GM23248 (cell line): Measurements from ENCODE around the gene CBFA2T3. TPM values are rescaled to one million over a fixed set of nuclear protein-coding genes. Genes with fewer than 3 reads are reported as not detected.
"Not testable (repeated sequence)": the region's sequence is repeated elsewhere in the genome, so short reads cannot be mapped to it uniquely, and the experiment has no call there.

Experiments used
- DNase-seq: peaks from one replicate; pipeline ENCODE4 v3.0.0-alpha.2; 2015
- H2AFZ ChIP-seq: fragments of 200-600 bp; sonication (generic); 2 replicates; pipeline ENCODE4 v1.6.1; 2016; ENCODE audit warnings: antibody characterized with exemption
- H3F3A ChIP-seq: fragments of 200-600 bp; sonication (generic); 2 replicates; pipeline ENCODE4 v1.6.1; 2016; ENCODE audit warnings: mild to moderate bottlenecking, antibody characterized with exemption, mixed run types; ENCODE audit not compliant: insufficient read depth
- H3K27ac ChIP-seq: fragments of 200-600 bp; sonication (generic); 2 replicates; pipeline ENCODE4 v1.5.1; 2016; ENCODE audit warnings: mild to moderate bottlenecking
- H3K27me3 ChIP-seq: fragments of 200-600 bp; sonication (generic); replicated peaks from 2 replicates; pipeline ENCODE4 v1.6.1; 2016; ENCODE audit warnings: mild to moderate bottlenecking; ENCODE audit not compliant: insufficient read depth
- H3K36me3 ChIP-seq: fragments of 200-600 bp; sonication (generic); 2 replicates; pipeline ENCODE4 v1.6.1; 2016; ENCODE audit warnings: low read depth, mild to moderate bottlenecking
- H3K4me1 ChIP-seq: fragments of 200-600 bp; sonication (generic); 2 replicates; pipeline ENCODE4 v1.6.1; 2016; ENCODE audit warnings: mild to moderate bottlenecking; ENCODE audit not compliant: insufficient read depth
- H3K4me2 ChIP-seq: fragments of 200-600 bp; sonication (generic); one replicate; pipeline ENCODE4 v1.6.1; 2016; ENCODE audit warnings: mild to moderate bottlenecking; ENCODE audit not compliant: unreplicated experiment
- H3K4me3 ChIP-seq: fragments of 200-600 bp; sonication (generic); 2 replicates; pipeline ENCODE4 v1.5.1; 2016; ENCODE audit warnings: mild to moderate bottlenecking
- H3K79me2 ChIP-seq: fragments of 200-600 bp; sonication (generic); 2 replicates; pipeline ENCODE4 v1.6.1; 2016; ENCODE audit warnings: mild to moderate bottlenecking; ENCODE audit not compliant: insufficient read depth
- H3K9ac ChIP-seq: fragments of 200-600 bp; sonication (generic); 2 replicates; pipeline ENCODE4 v1.6.1; 2016; ENCODE audit warnings: mild to moderate bottlenecking
- H3K9me2 ChIP-seq: fragments of 200-600 bp; sonication (generic); 2 replicates; pipeline ENCODE4 v1.6.1; 2016; ENCODE audit warnings: mixed run types, mild to moderate bottlenecking, moderate library complexity; ENCODE audit not compliant: insufficient read depth
- H3K9me3 ChIP-seq: fragments of 200-600 bp; sonication (generic); one replicate; pipeline ENCODE4 v1.6.1; 2017; ENCODE audit warnings: low read depth
- H4K20me1 ChIP-seq: fragments of 200-600 bp; sonication (generic); 2 replicates; pipeline ENCODE4 v1.6.0; 2016; ENCODE audit not compliant: insufficient read depth
- EZH2 ChIP-seq: fragments of 200-600 bp; sonication (generic); IDR thresholded peaks from 2 replicates; pipeline ENCODE4 v1.6.1; 2018; ENCODE audit warnings: antibody characterized with exemption, mild to moderate bottlenecking; ENCODE audit not compliant: insufficient read depth, poor library complexity, severe bottlenecking
- EZH2phosphoT487 ChIP-seq: fragments of 200-600 bp; sonication (generic); IDR thresholded peaks from 2 replicates; pipeline ENCODE4 v1.6.1; 2018; ENCODE audit warnings: antibody characterized with exemption, moderate library complexity, mild to moderate bottlenecking, low read depth; ENCODE audit not compliant: insufficient read depth
- WGBS, 2 experiments: methylation state at CpG; one replicate each; pipeline ENCODE4 v1.1.6; 2015 to 2017; ENCODE audit warnings: low lambda C conversion rate in 2 of 2, low coverage in 1 of 2; ENCODE audit errors: missing lambda C conversion rate in 2 of 2; 5-methylcytosine and 5-hydroxymethylcytosine counted together
- in situ Hi-C: fragments of 300-500 bp; cut with MboI; formaldehyde crosslinking; loops from 2 replicates; pipeline ENCODE4 v1.15.0; 2020
- polyA plus RNA-seq: library from polyadenylated mRNA; unstranded; fragments of >200 nt; fragmentation: Nextera tagmentation; extraction: Ambion mirVana; gene quantifications from 2 replicates; pipeline ENCODE4 v1.2.1, GENCODE V29; 2016
- total RNA-seq: library from RNA; depleted of rRNA; stranded (reverse); fragments of >200 nt; shearing (Covaris generic); gene quantifications from 2 replicates; pipeline ENCODE4 v1.2.3, GENCODE V29; 2014

The CBFA2T3 gene
- total and polyA plus RNA-seq, 2 experiments from 2014 or later: not detected

DNA sequence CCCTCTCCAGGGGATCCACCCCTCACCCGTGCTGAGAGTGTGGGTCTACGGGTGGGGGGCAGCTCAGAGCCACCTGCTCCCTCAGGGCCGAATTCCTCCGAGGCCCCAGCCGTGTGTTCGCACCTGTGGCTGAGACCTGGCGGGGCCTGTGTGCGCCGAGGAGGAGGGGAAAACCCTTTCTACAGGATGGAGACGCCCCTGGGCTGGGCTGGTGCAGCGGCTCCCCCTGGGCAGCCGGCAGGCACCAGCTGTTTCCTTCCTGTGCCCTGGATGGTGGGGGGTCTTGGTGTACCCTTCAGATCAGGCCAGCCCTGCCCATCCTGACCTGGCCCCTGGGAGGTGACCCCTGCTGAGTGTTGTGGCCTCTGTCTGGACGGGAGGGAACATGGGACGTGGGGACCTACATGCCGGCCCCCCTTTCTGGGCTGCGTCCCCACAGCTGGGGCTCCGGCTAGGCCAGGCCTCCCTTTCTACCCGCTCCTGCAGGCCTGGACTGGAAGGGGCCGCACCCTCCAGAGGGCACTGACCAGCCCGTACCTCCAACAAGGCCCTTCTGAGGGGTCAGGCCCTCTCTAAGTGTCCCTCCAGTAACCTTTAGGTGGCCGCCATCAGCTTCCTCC is 82.2 kb downstream of the CBFA2T3 start:
- Histone ChIP-seq H2AFZ (no peak overlapping the region), H3K9me2 (no peaks in the 10 kb centered on the region), H3K4me2 (no peak overlapping the region), H4K20me1 (no peaks in the 10 kb centered on the region), H3F3A (no peaks in the 10 kb centered on the region), H3K9me3 (no peaks in the 10 kb centered on the region), H3K9ac (no peak overlapping the region), H3K4me3 (no peak overlapping the region), H3K27ac (no peak overlapping the region), H3K79me2 (no peaks in the 10 kb centered on the region), H3K36me3 (no peaks in the 10 kb centered on the region), H3K27me3 (no peaks in the 10 kb centered on the region), H3K4me1 (no peaks in the 10 kb centered on the region)
- 77 to 80% methylated on average over 21 of the region's 21 CpGs for WGBS, 2 experiments
- no peak for DNase-seq
- in situ Hi-C loops: no loop called here
- TF ChIP-seq EZH2phosphoT487 (no peak), EZH2 (no peak)

DNA sequence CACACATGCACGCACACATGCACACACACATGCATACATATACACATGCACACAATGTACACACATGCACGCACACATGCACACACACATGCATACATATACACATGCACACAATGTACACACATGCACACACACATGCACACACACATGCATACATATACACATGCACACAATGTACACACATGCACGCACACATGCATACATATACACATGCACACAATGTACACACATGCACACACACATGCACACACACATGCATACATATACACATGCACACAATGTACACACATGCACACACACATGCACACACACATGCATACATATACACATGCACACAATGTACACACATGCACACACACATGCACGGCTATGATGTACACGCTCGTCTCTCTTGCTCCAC is 82.7 kb downstream of the CBFA2T3 start:
- H3K9me2 ChIP-seq, H3K9me3 ChIP-seq, H3K9ac ChIP-seq, H2AFZ ChIP-seq, H3K27ac ChIP-seq, H4K20me1 ChIP-seq, H3K79me2 ChIP-seq, H3K4me3 ChIP-seq, DNase-seq, H3K4me2 ChIP-seq, H3K4me1 ChIP-seq, H3K36me3 ChIP-seq, H3F3A ChIP-seq, in situ Hi-C loops, H3K27me3 ChIP-seq: not testable (repeated sequence)
- WGBS, 2 experiments: 79 to 89% methylated on average over 3 to 6 of the region's 6 CpGs

DNA sequence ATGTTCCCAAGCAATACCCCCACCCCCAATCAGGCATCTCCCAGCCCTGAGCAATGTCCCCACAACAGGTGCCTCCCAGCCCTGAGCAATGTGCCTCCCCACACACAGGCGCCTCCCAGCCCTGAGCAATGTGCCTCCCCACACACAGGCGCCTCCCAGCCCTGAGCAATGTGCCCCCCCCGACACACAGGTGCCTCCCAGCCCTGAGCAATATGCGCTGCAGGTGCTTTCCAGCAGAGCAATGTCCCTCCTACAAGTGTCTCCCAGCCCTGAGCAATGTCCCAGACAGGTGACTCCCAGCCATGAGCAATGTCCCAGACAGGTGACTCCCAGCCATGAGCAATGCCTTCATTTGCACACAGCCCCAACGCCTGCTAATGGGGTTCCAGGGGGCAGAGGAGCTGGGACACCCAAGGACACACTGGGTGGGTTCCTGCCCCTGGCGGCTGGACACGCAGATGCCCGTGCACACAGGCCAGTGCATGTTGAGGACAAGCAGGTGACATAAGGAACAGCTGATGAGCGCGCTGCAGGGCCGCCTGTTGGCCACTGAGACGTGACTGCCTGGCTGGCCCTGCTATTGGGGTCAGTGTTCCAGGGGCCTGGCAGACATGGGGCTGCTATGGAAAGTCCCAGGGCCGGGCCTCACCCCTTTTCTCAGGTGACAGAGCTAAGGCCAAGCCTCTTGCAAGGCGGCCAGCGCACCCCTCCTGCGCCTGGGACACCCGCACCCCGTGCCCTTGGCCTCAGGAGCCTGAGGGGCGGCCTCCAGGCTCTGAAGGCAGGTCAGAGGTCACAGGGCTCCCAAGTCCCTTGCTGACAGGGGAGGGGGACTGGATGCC is 83.7 kb downstream of the CBFA2T3 start:
- H3K27ac ChIP-seq: no peak overlapping the region
- no peaks in the 10 kb centered on the region for H3K9me2 ChIP-seq
- no peaks in the 10 kb centered on the region for H3K27me3 ChIP-seq
- no peaks in the 10 kb centered on the region for H3F3A ChIP-seq
- H3K4me3 ChIP-seq: no peak overlapping the region
- no peak for DNase-seq
- H3K9me3 ChIP-seq: no peaks in the 10 kb centered on the region
- no peak overlapping the region for H3K4me2 ChIP-seq
- 81% methylated on average over 18 to 19 of the region's 19 CpGs for WGBS, 2 experiments
- H3K9ac ChIP-seq: no peak overlapping the region
- in situ Hi-C loops: no loop called here
- no peaks in the 10 kb centered on the region for H3K4me1 ChIP-seq
- H2AFZ ChIP-seq: no peak overlapping the region
- H3K79me2 ChIP-seq: no peaks in the 10 kb centered on the region
- no peaks in the 10 kb centered on the region for H3K36me3 ChIP-seq
- TF ChIP-seq EZH2 (no peak), EZH2phosphoT487 (no peak)
- no peaks in the 10 kb centered on the region for H4K20me1 ChIP-seq

DNA sequence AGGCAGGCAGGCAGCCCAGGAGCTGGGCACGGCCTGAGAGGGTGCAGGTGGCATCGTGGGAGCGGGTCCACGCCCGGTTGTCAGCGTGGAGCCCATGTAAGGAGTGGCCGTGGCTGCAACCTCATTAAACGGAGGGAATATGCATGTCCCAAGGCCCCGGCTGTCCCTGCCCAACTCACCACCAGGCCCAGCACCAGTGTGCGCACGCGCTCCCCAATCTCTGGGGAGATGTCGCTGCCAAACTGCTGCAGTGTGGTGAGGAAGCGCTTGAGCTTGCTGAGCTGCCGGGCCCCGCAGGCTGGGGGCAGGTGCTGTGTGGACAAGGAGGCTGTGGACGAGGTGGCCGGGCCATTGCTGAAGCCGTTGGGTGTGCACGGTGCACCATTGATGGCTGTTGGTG is 84.9 kb downstream of the CBFA2T3 start:
- Histone ChIP-seq H3K9me3 (no peaks in the 10 kb centered on the region), H3K9ac (no peak overlapping the region), H3K79me2 (no peaks in the 10 kb centered on the region), H2AFZ (no peak overlapping the region), H3K27ac (no peak overlapping the region), H3K9me2 (no peaks in the 10 kb centered on the region), H3K4me3 (no peak overlapping the region), H3F3A (no peaks in the 10 kb centered on the region), H3K36me3 (no peaks in the 10 kb centered on the region), H4K20me1 (no peaks in the 10 kb centered on the region), H3K27me3 (no peaks in the 10 kb centered on the region), H3K4me2 (no peak overlapping the region), H3K4me1 (no peaks in the 10 kb centered on the region)
- no peak for TF ChIP-seq EZH2
- no peak for TF ChIP-seq EZH2phosphoT487
- in situ Hi-C loops: no loop called here
- 86 to 88% methylated on average over 20 of the region's 20 CpGs for WGBS, 2 experiments
- DNase-seq: no peak
